ENCODE results near the gene DDX46. TPM values are rescaled to one million over a fixed set of nuclear protein-coding genes. Genes with fewer than 3 reads are reported as not detected.

DDX46 gene
- total RNA-seq, 4 donors from 2014 or later = 21.8 to 68.5 (median 33.1) TPM

GRCh38 chr5:134857401-134857800, 98.8 kb downstream of the DDX46 start:
- Histone ChIP-seq H3K27me3 (no peaks in the 10 kb centered on the region), H3K9me3 (no peaks in the 10 kb centered on the region), H3K27ac (no peak overlapping the region), H3K4me3 (no peak overlapping the region), H3K36me3 (peaks cover 55% of the 10 kb centered on the region), H3K4me1 (no peaks in the 10 kb centered on the region)
- no peak for DNase-seq (ENCODE audit: low spot score in 2 of 2)
- no peak for TF ChIP-seq EP300 (IDR thresholded peaks at IDR 0.05)
- TF ChIP-seq POLR2AphosphoS5 (IDR thresholded peaks at IDR 0.05) = no peak
- TF ChIP-seq CTCF (IDR thresholded peaks at IDR 0.05) = no peak
- no peak for TF ChIP-seq POLR2A (IDR thresholded peaks at IDR 0.05)
- 79% methylated on average over 3 of the region's 3 CpGs for WGBS

GRCh38 chr5:134864707-134865106, 106.1 kb downstream of the DDX46 start:
- no peaks in the 10 kb centered on the region for H3K9me3 ChIP-seq
- no peak overlapping the region for H3K27ac ChIP-seq
- no peak for DNase-seq (ENCODE audit: low spot score in 2 of 2)
- peaks cover 17% of the 10 kb centered on the region for H3K36me3 ChIP-seq
- no peak for TF ChIP-seq POLR2A (IDR thresholded peaks at IDR 0.05)
- TF ChIP-seq EP300 (IDR thresholded peaks at IDR 0.05) = no peak
- no peak for TF ChIP-seq POLR2AphosphoS5 (IDR thresholded peaks at IDR 0.05)
- TF ChIP-seq CTCF (IDR thresholded peaks at IDR 0.05) = no peak
- no peaks in the 10 kb centered on the region for H3K4me1 ChIP-seq
- no peak overlapping the region for H3K4me3 ChIP-seq
- no peaks in the 10 kb centered on the region for H3K27me3 ChIP-seq
- 91% methylated on average over 2 of the region's 2 CpGs for WGBS

GRCh38 chr5:134873494-134873893, 114.9 kb downstream of the DDX46 start:
- H3K27me3 ChIP-seq = no peaks in the 10 kb centered on the region
- no peaks in the 10 kb centered on the region for H3K36me3 ChIP-seq
- peaks cover 24% of the 10 kb centered on the region for H3K4me1 ChIP-seq
- H3K4me3 ChIP-seq = peak overlapping the region; percentile 96
- no peaks in the 10 kb centered on the region for H3K9me3 ChIP-seq
- TF ChIP-seq EP300 (IDR thresholded peaks at IDR 0.05) (no peak), POLR2AphosphoS5 (IDR thresholded peaks at IDR 0.05) (no peak), POLR2A (IDR thresholded peaks at IDR 0.05) (no peak), CTCF (IDR thresholded peaks at IDR 0.05) (no peak)
- 68% methylated on average over 6 of the region's 6 CpGs for WGBS
- peak overlapping the region; percentile 93 for H3K27ac ChIP-seq
- no peak for DNase-seq (ENCODE audit: low spot score in 2 of 2)

GRCh38 chr5:134873987-134874830, 115.6 kb downstream of the DDX46 start, which contains the start of gene TXNDC15:
Gene TXNDC15, plus strand, starts transcription at chr5:134874371. Its CDS starts 57 bp downstream, at chr5:134874428.
- Histone ChIP-seq H3K27ac (peak within 1 kb of the TSS; percentile 93), H3K36me3 (no peaks in the 10 kb centered on the region), H3K4me1 (peaks cover 24% of the 10 kb centered on the region), H3K27me3 (no peaks in the 10 kb centered on the region), H3K9me3 (no peaks in the 10 kb centered on the region), H3K4me3 (peak within 1 kb of the TSS; percentile 96)
- TF ChIP-seq POLR2AphosphoS5 (IDR thresholded peaks at IDR 0.05) (peak in 2 of 3 donors; percentile 48 to 75), POLR2A (IDR thresholded peaks at IDR 0.05) (peak; percentile 13 to 63), CTCF (IDR thresholded peaks at IDR 0.05) (no peak), EP300 (IDR thresholded peaks at IDR 0.05) (no peak)
- 2% methylated on average over 32 of the region's 79 CpGs for WGBS
- DNase-seq (ENCODE audit: low spot score in 2 of 2) = peak; percentile 90 to 91
